Stomach (tissue), 4 donors: ENCODE measurements around the gene WWP2.

Experiments
- EP300 ChIP-seq: sonication (generic); formaldehyde crosslinking; IDR thresholded peaks from one replicate; pipeline ENCODE4 v1.6.1; 2017; ENCODE audit warnings: antibody characterized with exemption
- POLR2A ChIP-seq, 4 donors: fragments of 450-650 bp; IDR thresholded peaks; one replicate each; pipeline ENCODE4 v1.6.1; 2016; ENCODE audit warnings: antibody characterized with exemption in 4 of 4, control low read depth in 2 of 4, mild to moderate bottlenecking in 1 of 4, moderate library complexity in 1 of 4
- POLR2AphosphoS5 ChIP-seq, 3 donors: sonication (generic); formaldehyde crosslinking; IDR thresholded peaks; one replicate each; pipeline ENCODE4 v1.6.1; 2016; ENCODE audit warnings: antibody characterized with exemption in 3 of 3
- TF ChIP-seq, protein P1 (sequence below), 7 experiments: fragments of 450-650 bp in 4 of 7; fragments of 200-600 bp in 3 of 7; sonication (generic) in 3 of 7; IDR thresholded peaks; one replicate each; pipeline ENCODE4 v1.5.1; 2016 to 2019; ENCODE audit warnings: antibody characterized with exemption in 7 of 7, control low read depth in 2 of 7, mild to moderate bottlenecking in 1 of 7

DNA sequence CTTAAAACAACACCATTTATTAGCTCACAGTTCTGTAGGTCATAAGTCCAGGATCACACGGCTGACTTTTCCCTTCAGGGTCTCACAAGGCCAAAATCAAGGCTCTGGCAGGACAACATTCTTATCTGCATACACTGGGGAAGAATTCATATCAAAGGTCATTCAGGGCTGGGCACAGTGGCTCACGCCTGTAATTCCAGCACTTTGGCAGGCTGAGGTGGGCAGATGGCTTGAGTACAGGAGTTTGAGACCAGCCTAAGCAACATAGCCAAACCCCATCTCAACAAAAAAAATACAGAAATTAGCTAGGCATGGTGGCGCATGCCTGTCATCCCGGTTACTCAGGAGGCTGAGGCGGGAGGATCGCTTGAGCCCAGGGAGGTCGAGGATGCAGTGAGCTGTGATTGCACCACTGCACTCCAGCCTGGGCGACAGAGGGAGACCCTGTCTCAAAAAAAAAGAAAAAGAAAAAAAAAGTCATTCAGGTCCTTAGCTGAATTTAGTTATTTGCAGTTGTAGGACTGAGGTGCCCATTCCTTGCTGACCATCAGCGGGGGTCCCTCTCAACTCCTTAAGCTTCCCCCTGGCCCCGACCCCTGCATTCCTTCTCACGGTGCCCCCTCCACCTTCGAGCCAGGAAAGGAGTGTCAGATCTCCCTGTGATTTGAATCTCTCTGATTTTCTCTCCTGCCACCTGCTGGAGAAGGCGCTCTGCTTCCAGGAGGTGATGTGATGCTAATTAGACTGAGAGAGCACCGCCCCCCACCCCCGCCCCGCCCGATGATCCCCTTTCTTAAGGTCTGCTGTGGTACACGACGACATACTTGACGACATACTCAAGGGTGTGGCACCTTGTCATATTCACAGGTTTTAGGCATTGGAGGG is 97.2 kb downstream of the WWP2 start:
- TF ChIP-seq, protein P1, sequence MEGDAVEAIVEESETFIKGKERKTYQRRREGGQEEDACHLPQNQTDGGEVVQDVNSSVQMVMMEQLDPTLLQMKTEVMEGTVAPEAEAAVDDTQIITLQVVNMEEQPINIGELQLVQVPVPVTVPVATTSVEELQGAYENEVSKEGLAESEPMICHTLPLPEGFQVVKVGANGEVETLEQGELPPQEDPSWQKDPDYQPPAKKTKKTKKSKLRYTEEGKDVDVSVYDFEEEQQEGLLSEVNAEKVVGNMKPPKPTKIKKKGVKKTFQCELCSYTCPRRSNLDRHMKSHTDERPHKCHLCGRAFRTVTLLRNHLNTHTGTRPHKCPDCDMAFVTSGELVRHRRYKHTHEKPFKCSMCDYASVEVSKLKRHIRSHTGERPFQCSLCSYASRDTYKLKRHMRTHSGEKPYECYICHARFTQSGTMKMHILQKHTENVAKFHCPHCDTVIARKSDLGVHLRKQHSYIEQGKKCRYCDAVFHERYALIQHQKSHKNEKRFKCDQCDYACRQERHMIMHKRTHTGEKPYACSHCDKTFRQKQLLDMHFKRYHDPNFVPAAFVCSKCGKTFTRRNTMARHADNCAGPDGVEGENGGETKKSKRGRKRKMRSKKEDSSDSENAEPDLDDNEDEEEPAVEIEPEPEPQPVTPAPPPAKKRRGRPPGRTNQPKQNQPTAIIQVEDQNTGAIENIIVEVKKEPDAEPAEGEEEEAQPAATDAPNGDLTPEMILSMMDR (IDR thresholded peaks at IDR 0.05): peak in 3 of 7 experiments; percentile 29 to 46 (median 37)
- no peak for TF ChIP-seq POLR2A (IDR thresholded peaks at IDR 0.05)
- TF ChIP-seq POLR2AphosphoS5 (IDR thresholded peaks at IDR 0.05): peak in 1 of 3 donors; percentile 41
- TF ChIP-seq EP300: no peak
